Measurements from ENCODE around the gene ELAC1.

Gene ELAC1

GRCh38 chr18:51017140-51017879 is 49.5 kb downstream of the ELAC1 start:
- in situ Hi-C loops (cut with MboI; ENCODE audit: low sequenced_read_pairs), result no loop called here

GRCh38 chr18:51020536-51020935 is 52.7 kb downstream of the ELAC1 start:
- in situ Hi-C loops (cut with MboI; ENCODE audit: low sequenced_read_pairs), result no loop called here

- in situ Hi-C loops (cut with MboI; ENCODE audit: low sequenced_read_pairs), result no loop called here
Observed at GRCh38 chr18:51021226-51021965, 53.6 kb downstream of the ELAC1 start.

GRCh38 chr18:51025512-51025911 is 57.7 kb downstream of the ELAC1 start:
- in situ Hi-C loops (cut with MboI; ENCODE audit: low sequenced_read_pairs), result no loop called here

GRCh38 chr18:51028201-51028805 is 60.5 kb downstream of the ELAC1 start:
- in situ Hi-C loops (cut with MboI; ENCODE audit: low sequenced_read_pairs), result no loop called here

GRCh38 chr18:51029378-51029693 is 61.5 kb downstream of the ELAC1 start:
- in situ Hi-C loops (cut with MboI; ENCODE audit: low sequenced_read_pairs), result no loop called here

GRCh38 chr18:51029694-51030536 is 62.1 kb downstream of the ELAC1 start, which contains the start of gene SMAD4:
Gene SMAD4, plus strand, starts transcription at chr18:51030213. Its CDS starts 16,834 bp downstream, at chr18:51047047.
- in situ Hi-C loops (cut with MboI; ENCODE audit: low sequenced_read_pairs), result no loop called here

GRCh38 chr18:51030537-51031258 is 62.9 kb downstream of the ELAC1 start:
- in situ Hi-C loops (cut with MboI; ENCODE audit: low sequenced_read_pairs), result no loop called here

- in situ Hi-C loops (cut with MboI; ENCODE audit: low sequenced_read_pairs), result no loop called here
Observed at GRCh38 chr18:51032193-51032592, 64.4 kb downstream of the ELAC1 start.

GRCh38 chr18:51037230-51037629 is 69.4 kb downstream of the ELAC1 start:
- in situ Hi-C loops (cut with MboI; ENCODE audit: low sequenced_read_pairs), result no loop called here

Measured in hTERT RPE-1 (cell line).